ENCODE data around the gene RASSF8.

DNA sequence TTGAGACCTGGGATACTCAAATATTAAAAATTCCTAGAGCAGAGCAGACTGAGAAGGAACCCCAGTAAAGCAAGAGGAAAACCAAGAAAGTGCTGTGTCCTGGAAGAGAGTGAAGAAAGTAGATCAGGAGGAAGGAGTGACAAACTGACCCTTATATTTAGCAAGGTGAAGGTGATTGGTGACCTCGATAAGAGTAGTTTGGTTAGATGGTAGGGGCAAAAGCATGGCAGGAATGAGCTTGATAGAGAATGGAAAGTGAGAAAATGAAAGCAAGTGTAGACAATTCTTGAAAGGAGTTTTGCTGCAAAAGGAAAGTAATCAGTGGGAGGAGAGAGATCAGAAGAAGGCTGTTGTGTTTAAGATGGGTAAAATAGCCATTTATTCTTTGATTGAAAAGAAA, 51.1 kb downstream of the RASSF8 start:
- TF ChIP-seq FOXJ3 (CRISPR knock-in tag; IDR thresholded peaks at IDR 0.05) (no peak), C11orf30 (IDR thresholded peaks at IDR 0.05; ENCODE audit: low read depth) (no peak), POLR2AphosphoS5 (IDR thresholded peaks at IDR 0.05; ENCODE audit: control insufficient read depth, insufficient read depth, low read depth, low read length) (no peak), CBX2 (IDR thresholded peaks at IDR 0.05; ENCODE audit: insufficient read depth, low read length, poor library complexity, severe bottlenecking) (no peak), ZNF57 (CRISPR knock-in tag; IDR thresholded peaks at IDR 0.05) (no peak)
- TF ChIP-seq, protein P1, sequence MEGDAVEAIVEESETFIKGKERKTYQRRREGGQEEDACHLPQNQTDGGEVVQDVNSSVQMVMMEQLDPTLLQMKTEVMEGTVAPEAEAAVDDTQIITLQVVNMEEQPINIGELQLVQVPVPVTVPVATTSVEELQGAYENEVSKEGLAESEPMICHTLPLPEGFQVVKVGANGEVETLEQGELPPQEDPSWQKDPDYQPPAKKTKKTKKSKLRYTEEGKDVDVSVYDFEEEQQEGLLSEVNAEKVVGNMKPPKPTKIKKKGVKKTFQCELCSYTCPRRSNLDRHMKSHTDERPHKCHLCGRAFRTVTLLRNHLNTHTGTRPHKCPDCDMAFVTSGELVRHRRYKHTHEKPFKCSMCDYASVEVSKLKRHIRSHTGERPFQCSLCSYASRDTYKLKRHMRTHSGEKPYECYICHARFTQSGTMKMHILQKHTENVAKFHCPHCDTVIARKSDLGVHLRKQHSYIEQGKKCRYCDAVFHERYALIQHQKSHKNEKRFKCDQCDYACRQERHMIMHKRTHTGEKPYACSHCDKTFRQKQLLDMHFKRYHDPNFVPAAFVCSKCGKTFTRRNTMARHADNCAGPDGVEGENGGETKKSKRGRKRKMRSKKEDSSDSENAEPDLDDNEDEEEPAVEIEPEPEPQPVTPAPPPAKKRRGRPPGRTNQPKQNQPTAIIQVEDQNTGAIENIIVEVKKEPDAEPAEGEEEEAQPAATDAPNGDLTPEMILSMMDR (IDR thresholded peaks at IDR 0.05 in 2 of 3, conservative IDR thresholded peaks at IDR 0.05 in 1 of 3; ENCODE audit: insufficient read depth in 2 of 3, low read depth in 1 of 3, low read length in 3 of 3), result no peak
